Fibroblast of lung (primary cell): ENCODE results near the gene PKDCC.

Experiments
- EZH2 ChIP-seq: IDR thresholded peaks from 2 replicates; pipeline ENCODE4 v1.5.1; 2012; ENCODE audit warnings: low read length, control low read depth, mild to moderate bottlenecking; ENCODE audit errors: missing control alignments
- TF ChIP-seq, protein P1 (sequence below), 2 donors: IDR thresholded peaks in 1 of 2; conservative IDR thresholded peaks in 1 of 2; 1 replicate in 1 of 2; 2 replicates in 1 of 2; pipeline ENCODE4 v1.5.1; 2011 to 2012; ENCODE audit warnings: low read length in 2 of 2, control low read depth in 1 of 2, inconsistent platforms in 1 of 2, low read depth in 1 of 2, mild to moderate bottlenecking in 1 of 2

DNA sequence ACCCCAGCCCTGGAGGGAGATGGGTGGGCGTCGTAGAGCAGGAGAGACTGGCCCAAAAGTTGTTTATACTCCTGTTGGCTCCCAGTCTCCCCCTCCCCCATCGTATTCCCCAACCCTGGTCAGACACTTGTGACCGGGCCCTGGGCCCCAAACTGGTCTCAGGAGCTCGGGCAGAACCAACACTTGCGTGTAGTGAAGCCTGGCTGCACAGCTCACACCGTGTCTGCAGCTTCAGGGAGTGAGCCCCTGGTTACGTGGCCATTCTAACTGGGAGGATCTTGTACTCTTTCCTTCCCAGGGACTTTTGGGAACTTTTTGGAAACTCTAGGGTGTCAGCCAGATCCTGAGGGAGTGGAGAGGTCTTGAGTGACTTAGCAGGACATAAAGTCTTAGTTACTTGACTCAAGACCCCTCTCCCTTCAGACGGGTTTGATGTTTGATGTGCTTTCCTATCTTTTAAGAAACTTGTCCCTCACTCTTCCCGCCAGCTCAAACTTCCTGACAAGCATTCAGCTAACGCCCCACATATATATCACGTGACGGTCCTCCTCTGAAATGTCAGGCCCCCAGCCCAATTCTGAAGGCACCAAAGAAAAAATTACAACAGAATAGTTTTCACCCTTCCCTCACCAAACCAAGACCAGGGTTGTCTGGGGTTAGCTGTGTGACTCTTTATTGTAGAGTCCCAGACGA, 2.3 kb downstream of the PKDCC start:
- TF ChIP-seq, protein P1, sequence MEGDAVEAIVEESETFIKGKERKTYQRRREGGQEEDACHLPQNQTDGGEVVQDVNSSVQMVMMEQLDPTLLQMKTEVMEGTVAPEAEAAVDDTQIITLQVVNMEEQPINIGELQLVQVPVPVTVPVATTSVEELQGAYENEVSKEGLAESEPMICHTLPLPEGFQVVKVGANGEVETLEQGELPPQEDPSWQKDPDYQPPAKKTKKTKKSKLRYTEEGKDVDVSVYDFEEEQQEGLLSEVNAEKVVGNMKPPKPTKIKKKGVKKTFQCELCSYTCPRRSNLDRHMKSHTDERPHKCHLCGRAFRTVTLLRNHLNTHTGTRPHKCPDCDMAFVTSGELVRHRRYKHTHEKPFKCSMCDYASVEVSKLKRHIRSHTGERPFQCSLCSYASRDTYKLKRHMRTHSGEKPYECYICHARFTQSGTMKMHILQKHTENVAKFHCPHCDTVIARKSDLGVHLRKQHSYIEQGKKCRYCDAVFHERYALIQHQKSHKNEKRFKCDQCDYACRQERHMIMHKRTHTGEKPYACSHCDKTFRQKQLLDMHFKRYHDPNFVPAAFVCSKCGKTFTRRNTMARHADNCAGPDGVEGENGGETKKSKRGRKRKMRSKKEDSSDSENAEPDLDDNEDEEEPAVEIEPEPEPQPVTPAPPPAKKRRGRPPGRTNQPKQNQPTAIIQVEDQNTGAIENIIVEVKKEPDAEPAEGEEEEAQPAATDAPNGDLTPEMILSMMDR (conservative IDR thresholded peaks at IDR 0.05 in 1 of 2, IDR thresholded peaks at IDR 0.05 in 1 of 2; ENCODE audit: low read depth in 1 of 2, low read length in 2 of 2), result no peak
- TF ChIP-seq EZH2, result no peak
